Prostate gland (tissue), 2 donors: ENCODE data around the gene SPTB. TPM values are rescaled to one million over a fixed set of nuclear protein-coding genes. Genes with fewer than 3 reads are reported as not detected.
A peak's percentile ranks its signal among the peaks of the same experiment; 100 is the strongest.

Source experiments
- DNase-seq: peaks from one replicate; pipeline ENCODE4 v3.0.0-alpha.2; 2019; ENCODE audit warnings: low spot score
- H3K27ac ChIP-seq, 2 donors: fragments of 200-600 bp; sonication (generic); 2 replicates each; pipeline ENCODE4 v1.5.1; 2017 to 2019
- H3K27me3 ChIP-seq: fragments of 200-600 bp; sonication (generic); replicated peaks from 2 replicates; pipeline ENCODE4 v1.5.1; 2019; ENCODE audit not compliant: insufficient read depth
- H3K36me3 ChIP-seq, 2 donors: fragments of 200-600 bp; sonication (generic); 1 replicate in 1 of 2; 2 replicates in 1 of 2; pipeline versions ENCODE4 v1.5.1 to v1.8.1; 2017 to 2019
- H3K4me1 ChIP-seq: fragments of 200-600 bp; sonication (generic); replicated peaks from 2 replicates; pipeline ENCODE4 v1.5.1; 2019
- H3K4me3 ChIP-seq, 2 donors: fragments of 200-600 bp; sonication (generic); 2 replicates each; pipeline ENCODE4 v1.5.1; 2017 to 2019
- H3K9me3 ChIP-seq: fragments of 200-600 bp; sonication (generic); 2 replicates; pipeline ENCODE4 v1.5.1; 2017
- POLR2A ChIP-seq: fragments of 450-650 bp; IDR thresholded peaks from one replicate; pipeline ENCODE4 v1.6.1; 2016; ENCODE audit warnings: antibody characterized with exemption, mild to moderate bottlenecking
- POLR2AphosphoS5 ChIP-seq: sonication (generic); formaldehyde crosslinking; IDR thresholded peaks from one replicate; pipeline ENCODE4 v1.6.1; 2017; ENCODE audit warnings: antibody characterized with exemption
- WGBS: methylation state at CpG from one replicate; pipeline ENCODE4 v1.1.5; 2018; 5-methylcytosine and 5-hydroxymethylcytosine counted together
- intact Hi-C: fragments of 100-400 bp; cut with DNase I; formaldehyde crosslinking; loops from one replicate; pipeline ENCODE4 v1.14.2; 2022
- total RNA-seq, 2 donors: library from RNA; depleted of rRNA; stranded (reverse); fragments of >200 nt; gene quantifications; one replicate each; pipeline ENCODE4 v1.1.0, GENCODE V29; 2016
- TF ChIP-seq, protein P1 (sequence below), 4 experiments: fragments of 200-600 bp in 2 of 4; fragments of 450-650 bp in 2 of 4; sonication (generic) in 2 of 4; IDR thresholded peaks; 1 replicate in 3 of 4; 2 replicates in 1 of 4; pipeline ENCODE4 v1.5.1; 2016 to 2019; ENCODE audit warnings: antibody characterized with exemption in 4 of 4, mild to moderate bottlenecking in 2 of 4, moderate library complexity in 2 of 4

SPTB gene
- total RNA-seq, 2 donors from 2014 or later, result 2.7 to 3.7 TPM

DNA sequence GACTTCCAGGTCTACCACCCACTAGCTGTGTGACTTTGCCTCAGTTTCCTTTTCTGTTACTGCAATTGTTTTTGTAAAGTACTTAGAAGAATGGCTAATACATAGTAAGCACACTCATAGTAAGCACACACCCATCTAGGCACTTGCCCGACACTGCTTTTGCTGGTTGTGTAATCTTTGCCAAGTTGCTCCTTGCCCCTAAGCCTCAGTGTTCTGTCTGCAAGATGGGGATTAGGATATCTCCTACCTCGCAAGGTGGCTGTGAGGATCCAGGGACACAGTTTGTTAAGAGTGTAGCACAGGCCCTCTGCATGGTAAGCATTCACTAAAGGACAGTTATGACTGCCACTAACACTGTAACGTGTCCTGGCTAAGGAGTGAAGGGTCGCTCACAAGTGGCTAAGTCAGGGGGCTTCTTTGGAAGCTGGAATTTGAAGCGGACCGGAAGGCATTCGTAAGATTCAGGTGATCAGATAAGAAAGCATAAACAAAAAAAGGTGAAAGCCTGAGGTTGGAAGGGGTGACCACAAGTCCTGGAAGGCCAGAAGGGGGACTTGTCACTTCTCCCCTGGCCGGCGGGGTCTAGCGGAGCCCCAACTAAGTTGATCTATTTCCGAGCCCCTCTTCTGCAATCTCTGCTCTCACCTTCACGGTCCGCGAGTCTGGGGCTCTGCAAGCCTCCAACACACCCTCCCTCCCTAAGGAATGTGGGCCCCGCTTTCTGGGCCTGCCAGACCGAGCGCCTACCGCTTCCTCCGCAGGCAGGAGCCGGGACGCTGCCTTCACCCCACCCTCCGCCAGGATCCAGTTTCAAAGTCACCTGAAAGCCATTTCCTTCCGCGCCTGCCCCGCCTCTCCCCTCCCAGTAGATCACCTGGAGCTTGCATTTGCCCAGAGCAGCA lies 177.0 kb downstream of the SPTB start:
- H3K4me1 ChIP-seq, result peaks cover 9% of the 10 kb centered on the region
- peak overlapping the region; percentile 77 to 78 for H3K27ac ChIP-seq
- H3K4me3 ChIP-seq, result peak overlapping the region; percentile 62 to 84
- no peaks in the 10 kb centered on the region for H3K36me3 ChIP-seq
- no peaks in the 10 kb centered on the region for H3K9me3 ChIP-seq
- 53% methylated on average over 25 of the region's 25 CpGs for WGBS
- intact Hi-C loops, result no loop called here
- no peaks in the 10 kb centered on the region for H3K27me3 ChIP-seq
- TF ChIP-seq, protein P1, sequence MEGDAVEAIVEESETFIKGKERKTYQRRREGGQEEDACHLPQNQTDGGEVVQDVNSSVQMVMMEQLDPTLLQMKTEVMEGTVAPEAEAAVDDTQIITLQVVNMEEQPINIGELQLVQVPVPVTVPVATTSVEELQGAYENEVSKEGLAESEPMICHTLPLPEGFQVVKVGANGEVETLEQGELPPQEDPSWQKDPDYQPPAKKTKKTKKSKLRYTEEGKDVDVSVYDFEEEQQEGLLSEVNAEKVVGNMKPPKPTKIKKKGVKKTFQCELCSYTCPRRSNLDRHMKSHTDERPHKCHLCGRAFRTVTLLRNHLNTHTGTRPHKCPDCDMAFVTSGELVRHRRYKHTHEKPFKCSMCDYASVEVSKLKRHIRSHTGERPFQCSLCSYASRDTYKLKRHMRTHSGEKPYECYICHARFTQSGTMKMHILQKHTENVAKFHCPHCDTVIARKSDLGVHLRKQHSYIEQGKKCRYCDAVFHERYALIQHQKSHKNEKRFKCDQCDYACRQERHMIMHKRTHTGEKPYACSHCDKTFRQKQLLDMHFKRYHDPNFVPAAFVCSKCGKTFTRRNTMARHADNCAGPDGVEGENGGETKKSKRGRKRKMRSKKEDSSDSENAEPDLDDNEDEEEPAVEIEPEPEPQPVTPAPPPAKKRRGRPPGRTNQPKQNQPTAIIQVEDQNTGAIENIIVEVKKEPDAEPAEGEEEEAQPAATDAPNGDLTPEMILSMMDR (IDR thresholded peaks at IDR 0.05), result no peak
- TF ChIP-seq POLR2A (peak; percentile 64), POLR2AphosphoS5 (peak; percentile 79)
- peak; percentile 81 for DNase-seq

DNA sequence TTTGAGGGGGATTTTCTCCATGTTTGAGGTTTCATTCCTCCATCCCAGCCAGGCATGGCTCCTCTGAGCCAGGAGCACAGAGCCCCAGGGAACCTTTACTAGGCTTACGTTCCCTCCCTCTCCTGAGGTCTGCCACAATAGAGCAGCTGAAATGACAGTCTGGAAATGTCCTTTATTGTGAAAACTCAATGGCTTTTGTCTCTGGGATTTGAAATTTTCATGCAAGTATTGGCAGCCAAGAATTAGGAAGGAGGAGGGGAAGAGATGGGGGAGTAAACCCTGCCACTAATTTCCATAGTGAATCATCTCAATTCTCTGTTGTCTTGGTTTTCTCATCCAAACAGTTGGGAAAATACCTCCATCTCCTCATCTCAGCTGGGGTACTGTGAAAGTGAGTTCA lies 178.0 kb downstream of the SPTB start:
- intact Hi-C loops, result no loop called here
- DNase-seq, result no peak
- Histone ChIP-seq H3K4me1 (peaks cover 9% of the 10 kb centered on the region), H3K36me3 (no peaks in the 10 kb centered on the region), H3K4me3 (no peak overlapping the region), H3K27ac (no peak overlapping the region), H3K9me3 (no peaks in the 10 kb centered on the region), H3K27me3 (no peaks in the 10 kb centered on the region)
- WGBS, result 22% methylated on average over 1 of the region's 1 CpG
- TF ChIP-seq, protein P1 (IDR thresholded peaks at IDR 0.05), result no peak
- TF ChIP-seq POLR2AphosphoS5, result no peak

DNA sequence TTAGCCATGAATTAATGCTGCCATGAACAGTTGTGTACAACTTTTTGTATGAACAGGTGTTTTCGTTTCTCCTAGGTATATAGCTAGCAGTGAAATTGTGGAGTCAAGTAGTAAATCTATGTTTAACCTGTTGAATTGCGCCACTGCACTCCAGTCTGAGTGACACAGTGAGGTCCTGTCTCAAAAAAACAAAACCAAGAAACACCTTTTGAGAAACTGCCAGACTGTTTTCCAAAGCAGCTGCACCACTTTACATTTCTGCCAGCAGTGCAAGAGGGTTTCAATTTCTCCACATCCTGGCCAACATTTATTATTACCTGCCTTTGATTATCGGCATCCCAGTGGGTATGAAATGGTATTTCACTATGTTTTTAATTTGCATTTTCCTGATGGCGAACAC lies 178.8 kb downstream of the SPTB start:
- no peak for DNase-seq
- TF ChIP-seq POLR2A (no peak), POLR2AphosphoS5 (no peak)
- TF ChIP-seq, protein P1 (IDR thresholded peaks at IDR 0.05), result no peak
- intact Hi-C loops, result no loop called here
- Histone ChIP-seq H3K36me3 (no peaks in the 10 kb centered on the region), H3K4me1 (peaks cover 5% of the 10 kb centered on the region), H3K27ac (no peak overlapping the region), H3K4me3 (no peak overlapping the region), H3K27me3 (no peaks in the 10 kb centered on the region), H3K9me3 (no peaks in the 10 kb centered on the region)
- 64% methylated on average over 4 of the region's 4 CpGs for WGBS

DNA sequence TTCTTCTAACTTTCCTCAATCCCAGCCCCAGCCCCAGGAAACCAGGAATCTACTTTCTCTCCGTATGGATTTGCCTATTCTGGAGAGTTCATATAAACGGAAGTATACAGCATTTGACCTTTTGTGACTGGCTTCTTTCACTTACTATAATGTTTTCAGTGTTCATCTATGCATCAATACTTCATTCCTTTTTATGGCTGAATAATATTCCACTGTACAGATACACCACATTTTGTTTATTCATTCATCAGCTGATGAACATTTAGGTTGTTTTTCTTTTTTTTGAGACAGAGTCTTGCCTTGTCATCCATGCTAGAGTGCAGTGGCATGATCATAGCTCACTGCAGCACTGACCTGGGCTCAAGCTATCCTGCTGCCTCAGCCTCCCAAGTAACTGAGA lies 179.4 kb downstream of the SPTB start:
- Histone ChIP-seq H3K9me3 (no peaks in the 10 kb centered on the region), H3K4me1 (peaks cover 3% of the 10 kb centered on the region), H3K27me3 (no peaks in the 10 kb centered on the region), H3K36me3 (no peaks in the 10 kb centered on the region), H3K4me3 (no peak overlapping the region), H3K27ac (no peak overlapping the region)
- 82% methylated on average over 2 of the region's 2 CpGs for WGBS
- no peak for DNase-seq
- intact Hi-C loops, result no loop called here
- no peak for TF ChIP-seq POLR2A
- TF ChIP-seq, protein P1 (IDR thresholded peaks at IDR 0.05), result no peak
- TF ChIP-seq POLR2AphosphoS5, result no peak

DNA sequence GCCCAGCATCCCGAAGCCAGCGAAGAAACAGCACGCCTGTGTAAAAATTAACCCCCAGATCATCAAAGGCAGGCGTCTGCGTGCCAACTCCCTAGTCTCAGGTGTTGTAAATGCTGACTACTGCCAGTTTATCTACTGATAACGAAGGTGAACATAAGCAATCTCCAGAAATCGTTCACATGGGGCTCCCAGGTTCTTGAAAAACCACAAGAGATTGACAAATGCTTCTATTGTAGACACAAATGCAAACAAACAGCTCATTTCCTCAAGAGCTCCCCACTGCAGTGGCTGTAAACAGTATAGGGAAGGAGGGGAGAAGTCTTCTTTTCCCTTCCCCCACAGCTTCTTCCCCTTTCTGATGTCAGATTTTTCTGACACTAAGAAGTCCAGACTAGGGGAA lies 180.8 kb downstream of the SPTB start:
- H3K27ac ChIP-seq, result peak overlapping the region in 1 of 2 donors; percentile 4
- no peaks in the 10 kb centered on the region for H3K9me3 ChIP-seq
- 58% methylated on average over 7 of the region's 7 CpGs for WGBS
- intact Hi-C loops, result no loop called here
- no peak for DNase-seq
- H3K4me1 ChIP-seq, result peaks cover 3% of the 10 kb centered on the region
- H3K4me3 ChIP-seq, result no peak overlapping the region
- TF ChIP-seq POLR2AphosphoS5, result no peak
- TF ChIP-seq, protein P1 (IDR thresholded peaks at IDR 0.05), result no peak
- TF ChIP-seq POLR2A, result no peak
- no peaks in the 10 kb centered on the region for H3K27me3 ChIP-seq
- no peaks in the 10 kb centered on the region for H3K36me3 ChIP-seq
